A673 (cell line): ENCODE measurements around the gene CCT8. TPM values are rescaled to one million over a fixed set of nuclear protein-coding genes. Genes with fewer than 3 reads are reported as not detected.

Experiments used
- BruUV-seq: library from RNA; stranded (reverse); fragments of 400-500 nt; replicated peaks from 2 replicates; lab custom pipeline; 2021; lab: Mats Ljungman, UMichigan
- CTCF ChIA-PET: fragments of 300-600 bp; sonication (Branson Sonifier 250); formaldehyde crosslinking; loops from one replicate; lab custom pipeline; 2022; ENCODE audit warnings: antibody characterized with exemption; lab: Charles Lee
- POLR2A ChIA-PET: fragments of 300-600 bp; sonication (Branson Sonifier 250); formaldehyde crosslinking; loops from one replicate; lab custom pipeline; 2022; ENCODE audit warnings: antibody characterized with exemption; ENCODE audit not compliant: low non-redundant PET; lab: Charles Lee
- DNase-seq: peaks from one replicate; pipeline ENCODE4 v3.0.0-alpha.2; 2015; ENCODE audit warnings: low spot score
- H3K27ac ChIP-seq: fragments of 200-600 bp; sonication (generic); 2 replicates; pipeline ENCODE4 v1.5.1; 2016; ENCODE audit warnings: mixed run types, low read depth, mild to moderate bottlenecking, mixed read lengths, antibody characterized with exemption, low read length; ENCODE audit not compliant: poor library complexity, severe bottlenecking
- H3K27me3 ChIP-seq: fragments of 200-600 bp; sonication (generic); replicated peaks from 2 replicates; pipeline ENCODE4 v1.6.1; 2017; ENCODE audit warnings: mixed run types, low read depth, mild to moderate bottlenecking, mixed read lengths, antibody characterized with exemption, low read length; ENCODE audit not compliant: insufficient read depth, poor library complexity
- H3K36me3 ChIP-seq: fragments of 200-600 bp; sonication (generic); 2 replicates; pipeline ENCODE4 v1.6.1; 2016; ENCODE audit warnings: mixed run types, mild to moderate bottlenecking, mixed read lengths, antibody characterized with exemption, low read length; ENCODE audit not compliant: insufficient read depth, poor library complexity, severe bottlenecking
- H3K4me1 ChIP-seq: fragments of 200-600 bp; sonication (generic); 2 replicates; pipeline ENCODE4 v1.6.1; 2017; ENCODE audit warnings: mixed run types, mild to moderate bottlenecking, mixed read lengths, antibody characterized with exemption, low read length; ENCODE audit not compliant: insufficient read depth, poor library complexity, severe bottlenecking
- H3K4me3 ChIP-seq: fragments of 200-600 bp; sonication (generic); 2 replicates; pipeline ENCODE4 v1.5.1; 2016; ENCODE audit warnings: low read depth, mixed run types, mild to moderate bottlenecking, mixed read lengths, low read length; ENCODE audit not compliant: poor library complexity, severe bottlenecking
- H3K9me3 ChIP-seq: fragments of 200-600 bp; sonication (generic); 2 replicates; pipeline ENCODE4 v1.6.1; 2016; ENCODE audit warnings: mixed run types, low read depth, mild to moderate bottlenecking, mixed read lengths, antibody characterized with exemption, low read length; ENCODE audit not compliant: poor library complexity, severe bottlenecking
- CTCF ChIP-seq: fragments of 300-800, 200-600 bp; sonication (generic); conservative IDR thresholded peaks from 2 replicates; pipeline ENCODE4 v1.5.1; 2017; ENCODE audit warnings: low read depth, mild to moderate bottlenecking, antibody characterized with exemption, low read length, moderate library complexity, mixed read lengths
- EZH2 ChIP-seq: fragments of 200-600 bp; sonication (generic); IDR thresholded peaks from 2 replicates; pipeline ENCODE4 v1.6.1; 2017; ENCODE audit warnings: borderline replicate concordance, low read depth, mild to moderate bottlenecking, mixed read lengths, antibody characterized with exemption, low read length; ENCODE audit not compliant: poor library complexity, severe bottlenecking
- intact Hi-C: fragments of 100-400 bp; cut with micrococcal nuclease; formaldehyde crosslinking; loops from one replicate; pipeline ENCODE4 v1.10.0; 2022; ENCODE audit not compliant: unreplicated experiment
- total RNA-seq: library from RNA; stranded (reverse); gene quantifications from 2 replicates; pipeline ENCODE4 v1.2.3, GENCODE V29; 2021

Gene CCT8
- total RNA-seq, 1 experiment from 2014 or later = 415 TPM

- peaks cover 10% of the 10 kb centered on the region for H3K36me3 ChIP-seq
- H3K4me3 ChIP-seq = no peak overlapping the region
- no peaks in the 10 kb centered on the region for H3K9me3 ChIP-seq
- CTCF ChIA-PET = no interaction called here
- no peak overlapping the region for H3K27ac ChIP-seq
- intact Hi-C loops = no loop called here
- POLR2A ChIA-PET = no interaction called here
- H3K27me3 ChIP-seq = no peaks in the 10 kb centered on the region
- DNase-seq = no peak
- peaks cover 5% of the 10 kb centered on the region for H3K4me1 ChIP-seq
- BruUV-seq = no TSS peak
- no peak for TF ChIP-seq EZH2
- no peak for TF ChIP-seq CTCF
These were observed 65.1 kb downstream of the CCT8 start for GRCh38 chr21:29008367-29008766.

- Histone ChIP-seq H3K36me3 (peaks cover 10% of the 10 kb centered on the region), H3K9me3 (no peaks in the 10 kb centered on the region), H3K27ac (no peak overlapping the region), H3K4me3 (no peak overlapping the region), H3K4me1 (peaks cover 6% of the 10 kb centered on the region), H3K27me3 (no peaks in the 10 kb centered on the region)
- no peak for DNase-seq
- TF ChIP-seq EZH2 (no peak), CTCF (no peak)
- CTCF ChIA-PET = no interaction called here
- intact Hi-C loops = no loop called here
- POLR2A ChIA-PET = no interaction called here
- BruUV-seq = no TSS peak
These were observed 65.6 kb downstream of the CCT8 start for GRCh38 chr21:29007810-29008209.

GRCh38 chr21:29007135-29007534 is 66.3 kb downstream of the CCT8 start:
- TF ChIP-seq EZH2 = no peak
- no peak for TF ChIP-seq CTCF
- CTCF ChIA-PET = no interaction called here
- intact Hi-C loops = no loop called here
- no peaks in the 10 kb centered on the region for H3K27me3 ChIP-seq
- H3K9me3 ChIP-seq = no peaks in the 10 kb centered on the region
- H3K36me3 ChIP-seq = peaks cover 10% of the 10 kb centered on the region
- H3K4me3 ChIP-seq = no peak overlapping the region
- no peak overlapping the region for H3K27ac ChIP-seq
- DNase-seq = no peak
- POLR2A ChIA-PET = no interaction called here
- H3K4me1 ChIP-seq = peaks cover 6% of the 10 kb centered on the region
- BruUV-seq = no TSS peak

Other genes starting within 250 kb of the CCT8 start
- 23.7 and 25.3 TPM in 2 replicates for gene LTN1, start 80.8 kb downstream of the CCT8 start, total RNA-seq
- 29.0 and 30.0 TPM in 2 replicates for gene RWDD2B, start 54.3 kb downstream of the CCT8 start, total RNA-seq
- gene USP16, start 49.0 kb downstream of the CCT8 start, total RNA-seq = 40.6 and 41.6 TPM in 2 replicates
- gene MAP3K7CL, start 57.0 kb upstream of the CCT8 start, total RNA-seq = 2.2 and 3.1 TPM in 2 replicates
- gene BACH1, start 225.3 kb upstream of the CCT8 start, total RNA-seq = 99.5 and 103 TPM in 2 replicates